ENCODE measurements around the gene PACS2. TPM values are rescaled to one million over a fixed set of nuclear protein-coding genes. Genes with fewer than 3 reads are reported as not detected.
A peak's percentile ranks its signal among the peaks of the same experiment; 100 is the strongest.
"Not testable (repeated sequence)": the region's sequence is repeated elsewhere in the genome, so short reads cannot be mapped to it uniquely, and the experiment has no call there.

The PACS2 gene
- 100 to 1,000 TPM in 1 of 4 donors, 10 to 100 TPM in 3; 46.8 to 102 (median 80.9) TPM for polyA plus RNA-seq (ENCODE audit: insufficient read length in 4 of 4)

DNA sequence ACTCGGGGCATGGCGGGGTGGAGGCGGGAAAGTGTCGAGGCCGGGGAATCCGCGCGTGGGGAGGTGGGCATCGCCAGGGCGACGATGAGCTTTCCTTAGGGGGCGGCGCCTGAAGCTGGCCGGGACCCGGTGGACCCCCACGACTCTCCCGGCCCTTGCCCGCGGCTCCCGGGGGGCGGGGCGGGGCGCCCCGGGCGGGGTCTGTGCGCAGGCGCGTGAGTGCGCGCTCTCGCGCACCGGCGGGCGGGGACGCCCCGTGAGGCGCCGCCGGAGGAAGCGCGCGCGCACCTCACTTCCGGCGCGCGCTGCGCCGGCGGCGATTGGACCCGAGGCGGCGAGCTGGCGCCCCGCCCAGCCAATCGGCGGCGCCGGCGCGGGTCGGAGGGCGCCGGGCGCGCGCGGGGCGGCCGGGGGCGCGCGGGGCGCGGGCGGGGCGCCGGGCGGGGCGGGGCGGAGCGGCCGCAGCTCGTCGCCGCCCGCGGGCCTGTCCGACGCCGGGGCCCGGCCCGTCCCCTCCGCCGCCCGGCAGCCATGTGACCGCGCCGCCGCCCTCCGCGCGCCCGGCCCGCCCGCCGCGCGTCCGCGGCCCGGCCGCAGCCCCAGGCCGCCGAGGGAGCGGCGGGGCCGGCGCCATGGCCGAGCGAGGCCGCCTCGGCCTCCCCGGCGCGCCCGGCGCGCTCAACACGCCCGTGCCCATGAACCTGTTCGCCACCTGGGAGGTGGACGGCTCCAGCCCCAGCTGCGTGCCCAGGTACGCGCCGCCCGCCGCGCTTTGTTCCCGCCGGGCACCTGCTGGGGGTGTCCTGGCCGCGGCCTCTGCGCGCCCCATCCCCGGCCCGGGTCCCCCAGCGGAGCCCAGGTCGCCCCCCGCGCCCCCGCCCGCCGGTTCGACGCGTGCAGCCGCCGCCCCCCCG lies at the start of gene PACS2:
Gene PACS2 (plus strand): TSS at position 462 of the 914 bp plus-strand sequence. CDS start 171 bp downstream, at position 633.
- peak in 3 of 4 donors; percentile 68 to 83 (median 74) for DNase-seq (ENCODE audit: low read depth in 4 of 4, low spot score in 2 of 4)

DNA sequence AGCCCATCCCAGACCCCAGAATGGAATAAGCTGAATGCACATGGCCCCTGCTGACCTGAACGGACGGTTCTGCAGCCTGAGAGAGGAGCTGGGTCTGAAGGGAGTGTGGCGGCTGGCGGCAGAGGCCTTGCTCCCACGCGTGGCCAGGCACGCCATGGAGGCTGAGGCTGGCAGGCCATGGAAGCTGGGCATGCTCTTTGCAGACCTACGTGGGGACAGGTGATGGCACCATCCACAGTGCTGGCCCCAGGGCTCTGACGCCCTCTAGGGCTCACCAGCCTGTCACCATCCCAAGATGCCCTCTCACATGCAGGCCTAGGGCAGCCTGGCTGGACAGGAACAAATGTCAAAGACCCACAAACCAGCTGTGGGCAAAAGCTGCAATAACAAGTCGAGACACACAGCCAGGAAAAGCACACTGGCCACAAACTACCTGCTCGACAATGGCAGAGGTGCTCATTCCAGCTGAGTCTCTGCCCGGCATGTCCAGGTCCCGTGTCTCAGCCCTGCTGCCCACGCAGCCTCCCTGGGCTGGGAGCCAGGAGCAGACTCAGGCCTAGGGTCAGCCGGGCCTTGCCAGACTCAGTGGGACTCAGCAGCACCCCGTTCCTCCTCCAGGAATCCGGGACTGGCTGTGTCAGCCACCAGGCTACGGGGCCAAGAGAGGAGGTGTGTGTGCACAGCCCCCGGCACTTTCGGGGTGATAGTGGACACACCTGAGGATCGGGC lies 46.6 kb upstream of the PACS2 start:
- DNase-seq (ENCODE audit: low read depth in 4 of 4, low spot score in 2 of 4), result no peak

DNA sequence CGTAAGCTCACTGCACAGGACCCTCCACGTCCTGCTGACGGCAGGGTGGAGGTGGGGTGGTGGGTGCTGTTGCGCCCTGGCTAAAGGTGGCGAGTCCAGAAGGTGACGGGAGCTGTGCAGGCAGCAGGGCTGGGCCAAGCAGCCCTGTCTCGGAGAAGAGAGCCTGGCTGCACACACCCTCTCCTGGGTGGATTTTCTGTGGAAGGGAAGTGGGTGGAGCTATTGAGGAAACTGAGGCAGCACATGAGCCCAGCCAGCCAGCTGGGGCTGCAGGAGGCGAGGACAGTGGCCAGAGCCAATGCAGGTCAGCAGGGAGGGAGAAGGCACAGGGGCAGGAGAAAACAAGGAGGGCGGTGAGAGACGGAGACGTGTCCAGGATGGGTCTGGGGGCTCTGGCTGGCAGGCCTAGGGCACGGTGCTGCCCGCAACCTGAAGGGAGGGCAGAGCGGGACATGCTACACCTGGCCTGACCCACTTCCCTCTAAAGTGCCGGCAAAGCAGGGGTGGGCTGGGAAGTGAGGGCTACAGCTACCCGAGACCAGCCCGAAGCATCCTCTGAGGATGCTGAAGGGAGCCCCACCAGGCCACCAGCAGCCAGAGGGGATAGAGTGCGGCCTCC lies 45.7 kb upstream of the PACS2 start:
- DNase-seq (ENCODE audit: low read depth in 4 of 4, low spot score in 2 of 4), result no peak

DNA sequence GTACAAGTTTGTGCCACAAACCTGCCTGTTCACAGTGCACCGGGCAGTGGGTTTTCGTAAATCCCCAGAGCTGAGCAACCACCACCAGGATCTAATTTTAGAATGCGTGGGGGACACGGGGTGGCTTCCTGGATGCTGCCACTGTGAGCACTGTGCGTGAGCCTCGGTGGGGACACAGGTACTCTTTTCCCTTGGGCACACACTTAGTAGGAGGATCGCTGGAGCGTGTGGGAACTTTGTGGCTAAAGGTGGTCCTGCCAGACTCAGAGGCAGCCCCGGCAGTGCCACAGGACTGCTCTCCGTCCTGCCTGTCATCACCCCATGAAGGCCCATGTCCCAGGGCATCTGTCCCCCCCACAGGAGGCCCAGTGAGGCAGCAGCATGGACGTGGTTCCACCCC lies 45.1 kb upstream of the PACS2 start:
- no peak for DNase-seq (ENCODE audit: low read depth in 4 of 4, low spot score in 2 of 4)

DNA sequence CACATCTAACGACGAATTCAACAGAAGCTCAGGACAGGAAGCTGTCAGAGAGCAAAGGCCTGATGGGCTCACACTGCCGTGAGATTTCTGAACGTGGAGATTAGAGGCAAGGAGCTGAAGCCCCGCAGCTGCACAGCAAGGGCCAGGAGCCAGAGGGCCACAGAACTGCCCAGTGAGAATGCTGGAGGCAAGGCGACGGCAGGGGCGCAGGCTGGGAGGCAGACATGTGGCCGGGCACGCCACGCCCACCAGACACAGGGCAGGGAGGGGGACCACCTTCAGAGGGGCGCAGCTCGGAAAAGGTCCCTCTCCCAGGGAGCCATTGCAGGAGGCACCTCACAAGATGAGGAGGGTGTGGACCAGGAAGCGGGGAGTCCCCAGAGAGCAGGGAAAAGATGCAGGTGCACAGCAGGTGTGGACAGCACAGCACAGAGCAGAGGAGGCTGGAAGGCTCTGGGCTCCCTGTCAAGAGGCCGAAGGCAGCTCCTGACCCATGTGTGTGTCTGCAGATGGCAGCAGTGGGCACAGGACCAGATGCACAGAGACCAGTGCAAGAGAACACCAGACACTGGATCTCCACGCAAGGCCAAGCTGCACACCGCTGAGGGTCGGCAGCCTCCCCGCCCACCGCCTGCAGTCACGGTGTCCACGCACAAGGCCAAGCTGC lies 43.2 kb upstream of the PACS2 start:
- DNase-seq (ENCODE audit: low read depth in 4 of 4, low spot score in 2 of 4), result no peak

DNA sequence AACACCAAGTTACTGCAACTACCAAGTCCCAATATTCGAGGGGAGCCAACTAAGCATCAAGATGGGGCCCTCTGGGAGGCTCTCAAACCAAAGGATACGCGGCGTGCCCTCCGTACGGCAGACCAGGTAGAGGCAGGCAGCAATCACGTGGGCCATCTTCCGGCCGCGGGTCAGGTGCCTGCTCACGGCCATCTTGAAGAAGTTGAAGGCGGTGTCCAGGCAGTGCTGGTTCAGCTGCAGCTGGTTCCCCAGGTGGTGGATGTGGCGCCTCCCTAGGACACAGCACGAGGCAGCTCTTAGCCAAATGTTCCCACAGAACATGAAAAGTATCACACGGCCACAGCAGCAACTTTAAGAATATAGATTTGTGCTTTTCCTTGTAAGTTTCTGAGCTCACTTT lies 41.9 kb upstream of the PACS2 start:
- DNase-seq (ENCODE audit: low read depth in 4 of 4, low spot score in 2 of 4), result no peak

DNA sequence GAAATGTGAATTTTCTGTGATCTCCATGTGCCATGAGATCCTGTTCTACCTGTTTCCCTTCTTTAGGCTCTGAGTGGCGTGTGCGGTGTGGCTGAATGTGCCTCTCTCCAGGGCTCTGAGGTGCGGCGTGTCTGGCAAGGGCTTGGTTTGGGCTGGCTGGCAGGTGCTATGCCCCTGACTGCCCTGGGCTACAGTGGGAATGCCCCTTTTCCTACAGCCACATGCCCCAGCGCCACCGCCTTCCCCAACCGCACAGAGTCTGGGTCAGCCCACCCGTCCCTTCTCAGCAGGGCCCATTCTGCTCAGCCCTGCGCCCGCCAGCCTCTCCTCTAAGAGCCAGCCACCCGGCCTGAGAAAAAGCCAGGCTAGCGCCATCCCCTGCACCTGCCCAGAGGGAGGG lies 41.5 kb upstream of the PACS2 start:
- no peak for DNase-seq (ENCODE audit: low read depth in 4 of 4, low spot score in 2 of 4)

DNA sequence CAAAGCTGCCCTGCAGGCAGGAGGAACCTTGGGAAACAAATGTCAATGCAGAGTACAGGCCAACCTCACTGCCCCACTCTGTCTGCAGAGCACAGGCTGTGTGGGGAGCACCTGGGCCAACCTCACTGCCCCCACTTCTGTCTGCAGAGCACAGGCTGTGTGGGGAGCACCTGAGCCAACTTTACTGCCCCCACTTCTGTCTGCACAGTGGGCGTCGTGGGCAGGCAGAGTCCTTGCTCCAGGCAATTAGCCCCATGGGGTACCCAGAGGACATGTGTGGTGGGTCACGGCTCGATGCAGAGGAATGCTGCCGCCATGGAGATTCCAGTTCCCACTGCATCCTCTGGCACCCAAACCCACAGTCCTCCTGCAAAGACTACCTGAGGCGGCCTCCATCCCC lies 39.9 kb upstream of the PACS2 start:
- DNase-seq (ENCODE audit: low read depth in 4 of 4, low spot score in 2 of 4), result no peak

DNA sequence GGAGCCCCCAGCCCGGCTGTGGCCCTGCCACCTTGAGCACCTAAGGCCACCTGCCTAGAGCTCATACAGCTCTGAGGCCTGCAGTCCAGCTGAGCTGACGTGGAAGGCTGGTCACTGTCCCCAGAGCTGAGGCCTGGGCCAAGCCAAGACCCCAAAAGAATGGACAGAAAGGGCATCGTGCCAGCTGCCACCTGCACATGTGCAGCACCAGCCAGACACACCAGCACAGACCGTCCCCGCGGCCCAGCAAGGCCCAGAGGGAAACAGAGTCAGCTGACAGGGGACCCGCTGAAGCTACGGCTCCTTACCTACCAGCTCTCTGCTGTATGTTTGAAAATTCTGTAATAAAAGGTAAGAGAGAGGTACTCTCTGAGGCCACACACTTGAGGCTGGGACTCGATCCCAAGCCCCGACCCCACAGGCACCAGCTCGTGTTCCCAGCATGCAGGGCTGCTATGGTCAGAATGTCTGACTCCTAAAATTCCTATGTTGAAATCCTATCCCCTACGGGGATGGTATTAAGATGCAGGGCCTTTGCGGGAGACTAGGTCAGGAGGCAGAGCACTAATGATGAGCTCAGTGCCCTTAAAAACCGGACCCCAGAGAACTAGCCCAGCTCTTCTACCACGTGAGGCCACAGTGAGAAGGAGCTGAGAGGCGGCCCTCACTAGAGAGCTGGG lies 39.1 kb upstream of the PACS2 start:
- DNase-seq (ENCODE audit: low read depth in 4 of 4, low spot score in 2 of 4), result no peak

DNA sequence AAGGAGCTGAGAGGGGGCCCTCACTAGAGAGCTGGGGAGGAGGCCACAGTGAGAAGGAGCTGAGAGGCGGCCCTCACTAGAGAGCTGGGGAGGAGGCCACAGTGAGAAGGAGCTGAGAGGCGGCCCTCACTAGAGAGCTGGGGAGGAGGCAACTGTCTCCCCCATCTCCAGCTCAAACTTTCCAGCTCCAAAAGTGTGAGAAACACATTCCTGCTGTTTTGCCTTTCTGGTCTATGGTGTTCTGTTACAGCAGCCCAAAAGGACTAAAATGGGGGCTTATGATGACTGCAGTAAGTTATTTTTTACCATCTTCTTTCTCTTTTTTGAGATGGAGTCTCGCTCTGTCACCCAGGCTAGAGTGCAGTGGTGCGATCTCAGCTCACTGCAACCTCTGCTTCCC lies 37.1 kb upstream of the PACS2 start:
- DNase-seq (ENCODE audit: low read depth in 4 of 4, low spot score in 2 of 4), result not testable (repeated sequence)

DNA sequence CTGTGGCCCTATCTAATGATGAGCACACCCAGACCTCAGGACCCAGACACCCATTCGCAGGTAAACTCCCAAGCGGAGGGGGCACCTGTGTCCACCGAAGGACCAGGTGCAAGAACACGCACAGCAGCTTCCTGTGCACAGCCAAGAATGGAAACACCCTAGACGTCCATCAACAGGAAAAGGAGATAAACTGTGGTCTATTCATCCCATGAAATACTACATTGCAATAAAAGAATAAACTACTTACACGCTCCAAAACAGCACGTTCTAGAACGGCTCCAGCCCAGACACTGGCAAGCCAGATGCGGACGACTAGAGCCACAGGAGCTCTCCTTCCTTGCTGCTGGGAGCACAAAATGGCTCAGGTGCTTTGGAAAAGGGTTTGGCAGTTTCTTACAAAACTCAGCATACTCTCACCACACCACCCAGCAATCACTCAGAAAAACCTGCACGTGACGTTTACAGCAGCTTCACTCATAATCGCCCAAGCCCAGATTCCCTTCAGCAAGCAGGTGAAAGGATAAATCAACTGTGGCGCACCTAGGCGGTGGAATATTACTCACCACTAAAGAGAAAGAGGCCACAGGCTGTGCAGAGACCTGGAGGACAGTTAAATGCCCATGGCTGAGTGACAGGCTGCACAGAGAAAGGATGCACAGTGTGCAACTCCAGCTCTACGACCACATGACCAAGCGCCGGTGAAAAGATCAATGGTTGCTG lies 34.7 kb upstream of the PACS2 start:
- DNase-seq (ENCODE audit: low read depth in 4 of 4, low spot score in 2 of 4), result no peak

DNA sequence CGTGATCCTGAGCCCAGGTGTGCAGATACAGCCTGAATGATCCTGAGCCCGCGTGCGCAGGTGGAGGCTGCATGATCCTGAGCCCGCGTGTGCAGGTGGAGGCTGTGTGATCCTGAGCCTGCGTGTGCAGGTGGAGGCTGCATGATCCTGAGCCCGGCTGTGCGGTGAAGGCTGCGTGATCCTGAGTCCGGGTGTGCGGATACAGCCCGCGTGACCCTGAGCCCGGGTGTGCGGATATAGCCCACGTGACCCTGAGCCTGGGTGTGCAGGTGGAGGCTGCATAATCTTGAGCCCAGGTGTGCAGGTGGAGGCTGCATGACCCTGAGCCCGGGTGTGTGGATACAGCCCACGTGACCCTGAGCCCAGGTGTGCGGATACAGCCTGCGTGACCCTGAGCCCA lies 34.0 kb upstream of the PACS2 start:
- DNase-seq (ENCODE audit: low read depth in 4 of 4, low spot score in 2 of 4), result no peak

DNA sequence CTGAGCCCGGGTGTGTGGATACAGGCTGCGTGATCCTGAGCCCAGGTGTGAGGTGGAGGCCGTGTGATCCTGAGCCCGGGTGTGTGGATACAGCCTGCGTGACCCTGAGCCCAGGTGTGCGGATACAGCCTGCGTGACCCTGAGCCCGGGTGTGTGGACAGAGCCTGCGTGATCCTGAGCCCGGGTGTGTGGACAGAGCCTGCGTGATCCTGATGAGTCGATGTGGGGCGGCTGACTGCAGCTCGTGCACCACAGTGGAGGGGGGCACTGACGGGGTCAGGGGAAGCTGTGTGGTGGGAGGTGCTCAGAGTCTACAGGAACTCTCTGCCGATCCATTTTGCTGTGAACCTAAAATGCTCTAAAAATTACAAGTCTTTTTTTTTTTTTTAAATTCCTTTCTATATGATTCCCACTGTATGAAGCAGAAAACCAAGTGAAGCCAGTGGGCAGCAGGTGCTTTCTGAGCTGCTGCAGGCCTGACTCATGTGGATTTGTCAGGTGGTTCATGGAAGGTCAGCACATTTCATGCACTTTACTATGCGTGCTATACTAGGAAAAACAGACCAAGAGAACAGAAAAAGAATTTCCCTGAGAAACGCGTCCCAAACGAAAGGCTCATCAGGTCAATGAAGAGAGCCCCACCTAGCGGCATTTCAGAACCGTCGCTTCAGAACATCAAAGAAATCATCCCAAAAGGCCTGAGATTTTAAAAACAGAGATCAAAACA lies 33.0 kb upstream of the PACS2 start:
- peak in 1 of 4 donors; percentile 24 for DNase-seq (ENCODE audit: low read depth in 4 of 4, low spot score in 2 of 4)

DNA sequence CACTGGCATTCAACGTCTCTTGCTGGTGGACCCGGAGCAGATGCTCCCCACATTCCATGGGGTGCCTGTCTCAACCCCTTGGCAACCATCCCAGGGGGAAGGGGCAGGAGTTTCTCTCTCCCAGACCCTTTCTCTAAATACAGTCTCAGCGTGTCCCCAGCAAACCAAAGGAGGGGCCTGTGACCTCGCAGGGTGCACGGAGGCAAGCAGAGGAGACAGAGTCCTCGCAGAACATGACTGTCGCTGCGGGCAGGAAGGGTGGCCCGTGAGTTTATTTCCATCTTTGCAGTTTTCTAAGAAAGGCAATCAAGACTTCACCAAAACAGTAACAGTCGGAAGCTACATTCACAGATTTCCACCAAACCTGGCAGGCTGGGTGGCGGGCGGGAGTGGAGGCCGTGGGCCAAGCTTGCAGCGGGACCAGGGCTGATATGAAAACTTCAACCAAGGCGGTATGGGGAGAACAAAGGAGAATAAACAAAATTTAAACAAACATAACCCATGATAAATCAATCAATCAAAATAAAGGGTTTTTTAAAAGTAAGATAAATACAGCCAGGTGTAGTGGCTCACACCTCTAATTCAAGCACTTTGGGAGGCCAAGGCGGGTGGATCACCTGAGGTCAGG lies 32.3 kb upstream of the PACS2 start:
- no peak for DNase-seq (ENCODE audit: low read depth in 4 of 4, low spot score in 2 of 4)

DNA sequence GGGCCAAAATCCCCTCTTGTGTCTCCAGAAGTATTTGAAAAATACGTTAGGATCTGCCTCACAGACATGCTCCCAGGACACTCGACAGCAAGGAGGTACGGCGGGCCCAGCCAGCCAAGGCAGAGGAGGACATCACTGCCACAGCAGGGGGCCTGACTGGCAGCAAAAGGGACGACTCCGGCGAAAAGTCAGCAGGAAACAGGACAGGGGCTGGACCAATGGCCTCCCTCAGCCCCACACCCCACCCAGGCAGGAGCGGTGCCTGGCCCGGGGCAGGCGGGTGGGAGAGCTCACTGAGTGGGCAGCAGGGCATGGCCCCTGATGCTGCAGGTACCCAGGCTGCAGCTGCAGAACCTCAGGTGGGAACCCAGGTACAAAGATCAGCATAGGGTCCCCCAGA lies 31.5 kb upstream of the PACS2 start:
- DNase-seq (ENCODE audit: low read depth in 4 of 4, low spot score in 2 of 4), result no peak

DNA sequence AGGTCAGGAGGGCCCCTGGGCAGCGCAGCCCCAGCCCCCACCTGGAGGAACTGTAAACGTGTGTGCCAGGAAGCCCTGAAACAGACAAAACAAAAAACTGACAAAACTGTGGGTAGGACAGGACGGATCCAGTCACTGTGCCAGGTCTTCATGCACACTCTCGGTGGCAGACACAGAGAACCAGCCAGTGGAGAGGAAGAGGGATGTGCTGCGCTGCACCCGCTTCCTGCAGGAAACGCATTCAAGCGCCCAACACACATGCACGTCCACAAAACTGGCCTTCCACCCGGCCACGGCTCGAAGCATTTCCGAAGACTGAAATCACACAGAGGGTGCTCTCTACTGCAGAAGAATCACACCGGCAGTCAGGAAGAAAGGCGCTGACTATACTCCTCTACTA lies 30.6 kb upstream of the PACS2 start:
- no peak for DNase-seq (ENCODE audit: low read depth in 4 of 4, low spot score in 2 of 4)

DNA sequence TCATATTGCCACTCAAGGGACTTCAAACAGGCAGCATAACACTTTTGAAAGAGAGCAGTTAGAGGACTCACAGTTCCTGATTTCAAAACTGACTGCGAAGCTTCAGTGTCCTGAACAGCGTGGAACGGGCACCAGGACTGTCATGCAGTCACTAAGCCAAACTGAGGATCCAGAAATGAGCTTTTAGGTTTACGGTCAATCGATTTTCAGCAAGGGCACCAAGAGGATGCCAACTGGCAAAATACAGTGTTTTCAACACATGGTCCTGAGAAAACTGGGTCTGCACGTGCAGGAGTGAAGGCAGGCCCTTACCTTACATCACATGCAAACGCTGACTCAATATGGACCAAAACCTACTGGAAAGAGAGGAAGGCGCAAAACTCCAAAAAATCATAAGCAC lies 29.4 kb upstream of the PACS2 start:
- no peak for DNase-seq (ENCODE audit: low read depth in 4 of 4, low spot score in 2 of 4)

DNA sequence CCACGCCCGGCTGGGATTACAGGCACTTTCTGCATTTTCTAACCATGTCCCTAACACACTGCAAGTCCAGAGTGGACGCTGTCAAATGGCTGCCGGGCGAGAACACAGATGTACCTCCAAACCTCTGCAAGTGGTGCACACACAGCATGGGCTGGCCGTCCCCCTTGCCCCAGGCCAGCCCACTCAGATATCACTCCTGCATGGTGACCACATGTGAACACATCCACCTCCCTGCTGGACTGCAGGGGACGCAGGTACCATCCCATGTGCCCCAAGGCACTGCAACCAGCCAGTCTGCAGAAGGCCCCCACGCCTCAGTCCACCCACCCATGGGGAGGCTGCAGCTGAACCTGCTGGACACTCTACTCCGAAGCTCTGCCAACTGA lies 27.8 kb upstream of the PACS2 start:
- DNase-seq (ENCODE audit: low read depth in 4 of 4, low spot score in 2 of 4), result no peak

Data from left renal cortex interstitium (tissue), 4 donors.